ENCODE results near the gene DGKI. TPM values are rescaled to one million over a fixed set of nuclear protein-coding genes. Genes with fewer than 3 reads are reported as not detected.

DGKI gene
- total and polyA plus RNA-seq, 4 donors: 0.01 to 0.37 (median 0.31) TPM

- WGBS: 97% methylated on average over 2 of the region's 2 CpGs
- TF ChIP-seq RXRA (IDR thresholded peaks at IDR 0.05): no peak
- TF ChIP-seq, protein P1, sequence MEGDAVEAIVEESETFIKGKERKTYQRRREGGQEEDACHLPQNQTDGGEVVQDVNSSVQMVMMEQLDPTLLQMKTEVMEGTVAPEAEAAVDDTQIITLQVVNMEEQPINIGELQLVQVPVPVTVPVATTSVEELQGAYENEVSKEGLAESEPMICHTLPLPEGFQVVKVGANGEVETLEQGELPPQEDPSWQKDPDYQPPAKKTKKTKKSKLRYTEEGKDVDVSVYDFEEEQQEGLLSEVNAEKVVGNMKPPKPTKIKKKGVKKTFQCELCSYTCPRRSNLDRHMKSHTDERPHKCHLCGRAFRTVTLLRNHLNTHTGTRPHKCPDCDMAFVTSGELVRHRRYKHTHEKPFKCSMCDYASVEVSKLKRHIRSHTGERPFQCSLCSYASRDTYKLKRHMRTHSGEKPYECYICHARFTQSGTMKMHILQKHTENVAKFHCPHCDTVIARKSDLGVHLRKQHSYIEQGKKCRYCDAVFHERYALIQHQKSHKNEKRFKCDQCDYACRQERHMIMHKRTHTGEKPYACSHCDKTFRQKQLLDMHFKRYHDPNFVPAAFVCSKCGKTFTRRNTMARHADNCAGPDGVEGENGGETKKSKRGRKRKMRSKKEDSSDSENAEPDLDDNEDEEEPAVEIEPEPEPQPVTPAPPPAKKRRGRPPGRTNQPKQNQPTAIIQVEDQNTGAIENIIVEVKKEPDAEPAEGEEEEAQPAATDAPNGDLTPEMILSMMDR (IDR thresholded peaks at IDR 0.05; ENCODE audit: low read depth, low read length, missing input control): no peak
- TF ChIP-seq GABPA (IDR thresholded peaks at IDR 0.05 in 1 of 2, conservative IDR thresholded peaks at IDR 0.05 in 1 of 2): no peak
- no peak for TF ChIP-seq REST (IDR thresholded peaks at IDR 0.05)
- no peak for TF ChIP-seq FOXA1 (IDR thresholded peaks at IDR 0.05)
- Histone ChIP-seq H3K4me3 (ENCODE audit: low read depth in 1 of 3, low read length in 3 of 3) (no peak overlapping the region), H3K27me3 (ENCODE audit: control insufficient read depth in 4 of 4, insufficient read depth in 4 of 4, low read length in 3 of 4) (no peaks in the 10 kb centered on the region), H3K36me3 (ENCODE audit: control insufficient read depth in 4 of 4, insufficient read depth in 3 of 4, low read depth in 1 of 4, low read length in 3 of 4) (peaks cover 0 to 7% (median under 1%) of the 10 kb centered on the region in 4 donors), H3K4me1 (ENCODE audit: control insufficient read depth in 4 of 4, insufficient read depth in 4 of 4, low read length in 3 of 4) (no peaks in the 10 kb centered on the region), H3K9ac (ENCODE audit: low read depth in 1 of 2, low read length in 2 of 2) (no peak overlapping the region), H3K27ac (ENCODE audit: low read depth in 1 of 2, low read length in 2 of 2) (no peak overlapping the region), H3K9me3 (ENCODE audit: control insufficient read depth in 4 of 4, low read length in 3 of 4) (peaks cover 0 to 2% (median 0%) of the 10 kb centered on the region in 4 donors)
- no peak for DNase-seq (ENCODE audit: low spot score)
These were observed 13.8 kb upstream of the DGKI start for GRCh38 chr7:137860542-137860941.

GRCh38 chr7:137853053-137853452, 6.3 kb upstream of the DGKI start:
- 100% methylated on average over 1 of the region's 1 CpG for WGBS
- no peak overlapping the region for H3K4me3 ChIP-seq (ENCODE audit: low read depth in 1 of 3, low read length in 3 of 3)
- DNase-seq (ENCODE audit: low spot score): no peak
- H3K27me3 ChIP-seq (ENCODE audit: control insufficient read depth in 4 of 4, insufficient read depth in 4 of 4, low read length in 3 of 4): peaks cover 0 to 3% (median 0%) of the 10 kb centered on the region in 4 donors
- H3K9me3 ChIP-seq (ENCODE audit: control insufficient read depth in 4 of 4, low read length in 3 of 4): no peaks in the 10 kb centered on the region
- TF ChIP-seq TAF1 (conservative IDR thresholded peaks at IDR 0.05): no peak
- TF ChIP-seq, protein P2, sequence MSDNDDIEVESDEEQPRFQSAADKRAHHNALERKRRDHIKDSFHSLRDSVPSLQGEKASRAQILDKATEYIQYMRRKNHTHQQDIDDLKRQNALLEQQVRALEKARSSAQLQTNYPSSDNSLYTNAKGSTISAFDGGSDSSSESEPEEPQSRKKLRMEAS (IDR thresholded peaks at IDR 0.05): no peak
- no peak for TF ChIP-seq HNF4G (IDR thresholded peaks at IDR 0.05)
- TF ChIP-seq, protein P1 (IDR thresholded peaks at IDR 0.05; ENCODE audit: low read depth, low read length, missing input control): no peak
- TF ChIP-seq FOXA2 (IDR thresholded peaks at IDR 0.05): no peak
- TF ChIP-seq HNF4A (conservative IDR thresholded peaks at IDR 0.05): no peak
- TF ChIP-seq RXRA (IDR thresholded peaks at IDR 0.05): no peak
- TF ChIP-seq SP1 (IDR thresholded peaks at IDR 0.05): no peak
- TF ChIP-seq RAD21 (IDR thresholded peaks at IDR 0.05): no peak
- TF ChIP-seq GABPA (IDR thresholded peaks at IDR 0.05 in 1 of 2, conservative IDR thresholded peaks at IDR 0.05 in 1 of 2): no peak
- no peak for TF ChIP-seq FOXA1 (IDR thresholded peaks at IDR 0.05)
- no peak for TF ChIP-seq JUND (IDR thresholded peaks at IDR 0.05)
- TF ChIP-seq, protein P3, sequence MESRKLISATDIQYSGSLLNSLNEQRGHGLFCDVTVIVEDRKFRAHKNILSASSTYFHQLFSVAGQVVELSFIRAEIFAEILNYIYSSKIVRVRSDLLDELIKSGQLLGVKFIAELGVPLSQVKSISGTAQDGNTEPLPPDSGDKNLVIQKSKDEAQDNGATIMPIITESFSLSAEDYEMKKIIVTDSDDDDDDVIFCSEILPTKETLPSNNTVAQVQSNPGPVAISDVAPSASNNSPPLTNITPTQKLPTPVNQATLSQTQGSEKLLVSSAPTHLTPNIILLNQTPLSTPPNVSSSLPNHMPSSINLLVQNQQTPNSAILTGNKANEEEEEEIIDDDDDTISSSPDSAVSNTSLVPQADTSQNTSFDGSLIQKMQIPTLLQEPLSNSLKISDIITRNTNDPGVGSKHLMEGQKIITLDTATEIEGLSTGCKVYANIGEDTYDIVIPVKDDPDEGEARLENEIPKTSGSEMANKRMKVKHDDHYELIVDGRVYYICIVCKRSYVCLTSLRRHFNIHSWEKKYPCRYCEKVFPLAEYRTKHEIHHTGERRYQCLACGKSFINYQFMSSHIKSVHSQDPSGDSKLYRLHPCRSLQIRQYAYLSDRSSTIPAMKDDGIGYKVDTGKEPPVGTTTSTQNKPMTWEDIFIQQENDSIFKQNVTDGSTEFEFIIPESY (IDR thresholded peaks at IDR 0.05): no peak
- TF ChIP-seq NR2F2 (IDR thresholded peaks at IDR 0.05): no peak
- no peak for TF ChIP-seq REST (IDR thresholded peaks at IDR 0.05)
- no peak for TF ChIP-seq YY1 (IDR thresholded peaks at IDR 0.05)
- TF ChIP-seq, protein P4, sequence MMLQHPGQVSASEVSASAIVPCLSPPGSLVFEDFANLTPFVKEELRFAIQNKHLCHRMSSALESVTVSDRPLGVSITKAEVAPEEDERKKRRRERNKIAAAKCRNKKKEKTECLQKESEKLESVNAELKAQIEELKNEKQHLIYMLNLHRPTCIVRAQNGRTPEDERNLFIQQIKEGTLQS (IDR thresholded peaks at IDR 0.05): no peak
- H3K9ac ChIP-seq (ENCODE audit: low read depth in 1 of 2, low read length in 2 of 2): no peak overlapping the region
- peaks cover 0 to 2% (median 0%) of the 10 kb centered on the region in 4 donors for H3K36me3 ChIP-seq (ENCODE audit: control insufficient read depth in 4 of 4, insufficient read depth in 3 of 4, low read depth in 1 of 4, low read length in 3 of 4)
- no peak overlapping the region for H3K27ac ChIP-seq (ENCODE audit: low read depth in 1 of 2, low read length in 2 of 2)
- H3K4me1 ChIP-seq (ENCODE audit: control insufficient read depth in 4 of 4, insufficient read depth in 4 of 4, low read length in 3 of 4): no peaks in the 10 kb centered on the region
